CD8-positive, alpha-beta memory T cell (primary cell): Measurements from ENCODE around the gene C11orf16. TPM values are rescaled to one million over a fixed set of nuclear protein-coding genes. Genes with fewer than 3 reads are reported as not detected.

Experiments used
- CTCF ChIA-PET: fragments of 350-600 bp; sonication (Branson Sonifier 250); formaldehyde crosslinking; loops from one replicate; lab custom pipeline; 2021; ENCODE audit warnings: antibody characterized with exemption; lab: Charles Lee
- POLR2A ChIA-PET: fragments of 350-600 bp; sonication (Branson Sonifier 250); formaldehyde crosslinking; loops from one replicate; lab custom pipeline; 2021; ENCODE audit warnings: antibody characterized with exemption; lab: Charles Lee
- DNase-seq, 5 donors: peaks; one replicate each; pipeline versions ENCODE4 v3.0.0 to v3.0.0-alpha.2; 2020 to 2022; ENCODE audit warnings: mixed read lengths in 1 of 5
- H3K27ac ChIP-seq: one replicate; pipeline ENCODE4 v1.7.0; 2013; ENCODE audit warnings: low read depth, mild to moderate bottlenecking, low read length, moderate library complexity
- H3K27me3 ChIP-seq: 2 replicates; pipeline ENCODE4 v1.7.0; 2013; ENCODE audit warnings: low read length, mild to moderate bottlenecking; ENCODE audit not compliant: insufficient read depth, poor library complexity, severe bottlenecking
- H3K36me3 ChIP-seq: 2 replicates; pipeline ENCODE4 v1.7.0; 2013; ENCODE audit warnings: mild to moderate bottlenecking, low read length, moderate library complexity; ENCODE audit not compliant: insufficient read depth
- H3K4me1 ChIP-seq: 2 replicates; pipeline ENCODE4 v1.7.0; 2013; ENCODE audit warnings: mild to moderate bottlenecking, low read length, moderate library complexity; ENCODE audit not compliant: insufficient read depth
- H3K4me3 ChIP-seq: 2 replicates; pipeline ENCODE4 v1.7.0; 2013; ENCODE audit warnings: mild to moderate bottlenecking, low read length
- H3K9me3 ChIP-seq: 2 replicates; pipeline ENCODE4 v1.7.0; 2013; ENCODE audit warnings: mild to moderate bottlenecking, low read length
- H3K27ac Mint-ChIP-seq, 8 donors: one replicate each; pipeline ENCODE4 v1.8.0; 2020 to 2021; ENCODE audit warnings: mixed read lengths in 8 of 8, mild to moderate bottlenecking in 6 of 8, inconsistent platforms in 3 of 8, moderate library complexity in 3 of 8
- H3K27me3 Mint-ChIP-seq, 2 donors: one replicate each; pipeline ENCODE4 v1.8.0; 2020 to 2021; ENCODE audit warnings: mixed read lengths in 2 of 2, mild to moderate bottlenecking in 1 of 2, moderate library complexity in 1 of 2
- H3K36me3 Mint-ChIP-seq, 3 donors: one replicate each; pipeline ENCODE4 v1.8.0; 2020 to 2021; ENCODE audit warnings: mixed read lengths in 3 of 3, inconsistent platforms in 1 of 3, mild to moderate bottlenecking in 1 of 3
- H3K4me1 Mint-ChIP-seq, 3 donors: one replicate each; pipeline ENCODE4 v1.8.0; 2020 to 2021; ENCODE audit warnings: mixed read lengths in 3 of 3, inconsistent platforms in 1 of 3, mild to moderate bottlenecking in 1 of 3
- H3K4me3 Mint-ChIP-seq, 7 donors: one replicate each; pipeline ENCODE4 v1.8.0; 2020 to 2021; ENCODE audit warnings: mixed read lengths in 7 of 7, mild to moderate bottlenecking in 6 of 7, moderate library complexity in 4 of 7, inconsistent platforms in 2 of 7
- H3K9me3 Mint-ChIP-seq, 5 donors: one replicate each; pipeline ENCODE4 v1.8.0; 2020 to 2022; ENCODE audit warnings: mixed read lengths in 5 of 5, mild to moderate bottlenecking in 3 of 5, moderate library complexity in 2 of 5, inconsistent platforms in 1 of 5
- polyA plus RNA-seq: library from polyadenylated mRNA; unstranded; fragments of 300-500 nt; fragmentation: Illumina TruSeq; gene quantifications from one replicate; pipeline ENCODE4 v1.2.3, GENCODE V29; 2021
- total RNA-seq, 2 experiments: library from RNA; stranded (reverse); gene quantifications; one replicate each; pipeline ENCODE4 v1.2.3, GENCODE V29; 2021

C11orf16 gene
- total and polyA plus RNA-seq, 3 experiments from 2014 or later = not detected

DNA sequence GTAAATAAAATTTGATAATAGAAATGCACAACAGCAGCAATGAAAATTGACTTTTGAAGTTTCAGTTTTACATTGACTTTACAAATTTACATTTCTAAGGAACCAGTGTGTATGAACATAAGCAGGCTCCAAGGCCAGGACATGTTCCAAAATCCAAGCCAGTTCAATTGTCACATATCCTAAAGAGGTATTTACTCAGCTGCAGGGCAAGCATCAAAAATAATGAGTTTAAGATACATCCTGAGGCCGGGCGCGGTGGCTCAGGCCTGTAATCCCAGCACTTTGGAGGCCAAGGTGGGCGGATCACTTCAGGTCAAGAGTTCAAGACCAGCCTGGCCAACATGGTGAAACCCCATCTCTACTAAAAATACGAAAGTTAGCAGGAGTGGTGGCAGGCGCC, 60.8 kb downstream of the C11orf16 start:
- POLR2A ChIA-PET = no interaction called here
- peak overlapping the region in 1 of 7 donors; percentile 41 for H3K4me3 Mint-ChIP-seq

DNA sequence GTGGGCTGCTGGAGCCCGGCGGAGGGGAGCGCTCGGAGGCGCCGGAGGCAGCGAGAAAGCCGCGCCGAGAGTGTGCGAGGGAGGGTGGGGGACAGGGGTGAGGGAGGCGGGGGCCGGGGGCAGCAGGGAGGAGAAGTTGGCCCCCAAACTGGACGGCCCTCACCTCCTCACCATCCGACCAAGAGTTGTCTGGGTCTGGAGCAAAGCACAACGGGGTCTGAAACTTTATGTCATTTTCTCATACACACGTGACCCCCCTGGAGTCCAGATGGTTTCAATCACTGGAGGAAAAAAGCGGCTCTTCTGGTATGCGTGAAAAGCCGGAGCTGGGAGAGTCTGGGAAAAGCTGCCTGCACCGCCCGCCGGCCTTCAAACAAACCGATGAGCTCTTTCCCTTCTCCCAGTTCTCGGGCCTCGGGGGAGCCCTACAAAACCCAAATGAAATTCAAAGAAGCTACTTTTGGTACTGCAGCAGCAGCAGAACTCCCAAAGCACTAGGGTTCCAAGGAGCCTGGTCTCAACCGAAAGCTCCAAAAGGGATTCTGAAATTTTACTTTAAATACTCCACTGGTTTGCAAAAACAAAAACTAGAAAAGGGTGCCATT, 61.5 kb downstream of the C11orf16 start:
- no peak overlapping the region for H3K27ac Mint-ChIP-seq
- no peak for DNase-seq
- ChIA-PET POLR2A (no interaction called here), CTCF (no interaction called here)
- no peak overlapping the region for H3K27ac ChIP-seq
- H3K27me3 ChIP-seq = peaks cover 18% of the 10 kb centered on the region
- peaks cover 40 to 63% of the 10 kb centered on the region in 2 donors for H3K27me3 Mint-ChIP-seq
- no peaks in the 10 kb centered on the region for H3K4me1 ChIP-seq
- no peaks in the 10 kb centered on the region for H3K36me3 Mint-ChIP-seq
- H3K9me3 Mint-ChIP-seq = no peaks in the 10 kb centered on the region
- no peaks in the 10 kb centered on the region for H3K9me3 ChIP-seq
- H3K4me3 Mint-ChIP-seq = peak overlapping the region in 2 of 7 donors; percentile 38 to 41
- H3K4me1 Mint-ChIP-seq = peaks cover 0 to 21% (median 7%) of the 10 kb centered on the region in 3 donors
- H3K4me3 ChIP-seq = no peak overlapping the region
- no peaks in the 10 kb centered on the region for H3K36me3 ChIP-seq

More for the DNA sequence above, 60.8 kb downstream of the C11orf16 start:
- Histone ChIP-seq H3K4me1 (no peaks in the 10 kb centered on the region), H3K27me3 (peaks cover 18% of the 10 kb centered on the region), H3K4me3 (no peak overlapping the region), H3K36me3 (no peaks in the 10 kb centered on the region), H3K27ac (no peak overlapping the region), H3K9me3 (no peaks in the 10 kb centered on the region)
- CTCF ChIA-PET = no interaction called here
- peaks cover 40 to 59% of the 10 kb centered on the region in 2 donors for H3K27me3 Mint-ChIP-seq
- no peak for DNase-seq
- H3K36me3 Mint-ChIP-seq = no peaks in the 10 kb centered on the region
- H3K9me3 Mint-ChIP-seq = no peaks in the 10 kb centered on the region
- no peak overlapping the region for H3K27ac Mint-ChIP-seq
- H3K4me1 Mint-ChIP-seq = peaks cover 0 to 21% (median 7%) of the 10 kb centered on the region in 3 donors

DNA sequence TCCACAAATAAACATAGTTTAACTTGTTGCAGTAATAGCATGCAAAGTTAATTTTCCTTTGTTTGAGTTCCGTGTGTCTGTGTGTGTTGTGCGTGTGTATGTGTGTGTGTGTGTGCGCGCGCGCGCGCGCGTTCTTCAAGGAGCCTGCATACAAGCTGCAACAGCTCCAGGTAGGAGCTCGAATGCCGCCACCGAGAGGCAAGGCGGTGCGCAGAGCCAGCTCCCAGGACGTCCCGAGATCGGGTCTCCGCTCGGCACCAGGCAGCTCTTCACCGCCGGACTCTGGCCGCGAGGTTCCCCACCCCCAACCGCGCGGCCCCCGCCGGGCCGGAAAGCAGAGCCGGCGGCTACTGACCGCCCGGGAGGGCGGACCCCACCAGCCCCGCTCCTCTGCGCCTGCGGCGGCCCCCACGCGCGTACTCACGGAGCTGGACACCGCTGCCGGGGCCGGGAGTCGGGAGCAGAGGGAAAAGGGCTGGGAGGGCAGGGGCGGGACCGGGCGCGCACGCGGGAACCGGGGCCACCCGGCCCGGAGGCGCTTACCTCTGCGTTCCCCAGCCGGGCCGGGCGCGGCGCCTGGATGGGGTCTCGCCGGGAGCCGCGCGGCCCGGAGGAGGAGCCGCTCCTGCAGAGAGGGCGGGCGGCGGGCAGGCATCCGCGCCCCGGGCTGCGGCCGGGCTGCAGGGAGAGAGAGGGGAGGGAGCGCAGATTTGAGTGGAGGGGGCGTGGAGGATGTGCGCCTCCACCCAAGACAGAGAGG, 62.2 kb downstream of the C11orf16 start:
- H3K9me3 Mint-ChIP-seq = no peaks in the 10 kb centered on the region
- H3K4me3 Mint-ChIP-seq = peak overlapping the region in 5 of 7 donors; percentile 29 to 55 (median 43)
- no peaks in the 10 kb centered on the region for H3K36me3 Mint-ChIP-seq
- H3K27ac Mint-ChIP-seq = no peak overlapping the region
- ChIA-PET POLR2A (no interaction called here), CTCF (no interaction called here)
- Histone ChIP-seq H3K27ac (no peak overlapping the region), H3K27me3 (peaks cover 18% of the 10 kb centered on the region), H3K36me3 (no peaks in the 10 kb centered on the region), H3K9me3 (no peaks in the 10 kb centered on the region), H3K4me1 (no peaks in the 10 kb centered on the region), H3K4me3 (no peak overlapping the region)
- peaks cover 0 to 21% (median 7%) of the 10 kb centered on the region in 3 donors for H3K4me1 Mint-ChIP-seq
- no peak for DNase-seq
- H3K27me3 Mint-ChIP-seq = peaks cover 42 to 66% of the 10 kb centered on the region in 2 donors

Other genes with a start within 250 kb of the C11orf16 start
- gene AKIP1, start 21.8 kb downstream of the C11orf16 start, total RNA-seq = 10 to 100 TPM; 24.0 to 26.9 TPM
- gene AKIP1, start 21.8 kb downstream of the C11orf16 start, polyA plus RNA-seq = 16.3 TPM
- gene ASCL3, start 10.1 kb upstream of the C11orf16 start, total RNA-seq = not detected
- gene ASCL3, start 10.1 kb upstream of the C11orf16 start, polyA plus RNA-seq = not detected
- gene TMEM9B, start 31.5 kb upstream of the C11orf16 start, total RNA-seq = 10 to 100 TPM; 31.3 to 32.7 TPM
- 113 TPM for gene TMEM9B, start 31.5 kb upstream of the C11orf16 start, polyA plus RNA-seq
- 1 to 10 TPM; 1.4 to 2.2 TPM for gene NRIP3, start 71.1 kb upstream of the C11orf16 start, total RNA-seq
- 0.10 TPM for gene NRIP3, start 71.1 kb upstream of the C11orf16 start, polyA plus RNA-seq
- under 1 TPM in 1 of 2 experiments, not detected in 1; 0.47 TPM for gene SCUBE2, start 158.7 kb upstream of the C11orf16 start, total RNA-seq
- gene SCUBE2, start 158.7 kb upstream of the C11orf16 start, polyA plus RNA-seq = not detected